K562 (cell line): Measurements from ENCODE around the gene IRS2.

Experiments used
- ELF4 ChIP-seq: fragments of 450-650 bp; formaldehyde crosslinking; IDR thresholded peaks from 2 replicates; pipeline ENCODE4 v1.4.0; 2022; ENCODE audit warnings: missing genetic modification characterization
- PHF21A ChIP-seq: fragments of 450-650 bp; IDR thresholded peaks from 2 replicates; pipeline ENCODE4 v1.6.1; 2017; ENCODE audit warnings: low read depth, borderline replicate concordance
- ZNF384 ChIP-seq: IDR thresholded peaks from 2 replicates; pipeline ENCODE4 v1.6.1; 2012; ENCODE audit warnings: low read depth, low read length, improper control_type of control experiment
- ZNF77 ChIP-seq: fragments of 250-450 bp; sonication (Bioruptor Pico); IDR thresholded peaks from 2 replicates; pipeline ENCODE4 v1.5.0; 2020

- no peak for TF ChIP-seq ZNF384
- TF ChIP-seq PHF21A, result no peak
- TF ChIP-seq ZNF77 (CRISPR knock-in tag), result no peak
- no peak for TF ChIP-seq ELF4 (CRISPR knock-in tag)
These were observed 40.7 kb downstream of the IRS2 start for GRCh38 chr13:109745702-109746101.
